MM.1S (cell line): ENCODE results near the gene SUCLG1.

ENCODE experiments used
- DNase-seq: peaks from one replicate; pipeline ENCODE4 v3.0.0-alpha.2; 2015
- H2AFZ ChIP-seq: fragments of 300-600 bp; sonication (generic); 2 replicates; pipeline ENCODE4 v1.6.0; 2016; ENCODE audit warnings: antibody characterized with exemption, low read length
- H3F3A ChIP-seq: fragments of 300-600 bp; sonication (generic); 2 replicates; pipeline ENCODE4 v1.6.1; 2016; ENCODE audit warnings: mild to moderate bottlenecking, antibody characterized with exemption, low read length, moderate library complexity, mixed read lengths; ENCODE audit not compliant: insufficient read depth
- H3K27ac ChIP-seq: fragments of 300-600 bp; sonication (generic); 2 replicates; pipeline ENCODE4 v1.5.1; 2016; ENCODE audit warnings: mild to moderate bottlenecking, low read length
- H3K27me3 ChIP-seq: fragments of 300-600 bp; sonication (generic); replicated peaks from 2 replicates; pipeline ENCODE4 v1.6.0; 2016; ENCODE audit warnings: low read length; ENCODE audit not compliant: insufficient read depth
- H3K36me3 ChIP-seq: fragments of 300-600 bp; sonication (generic); replicated peaks from 2 replicates; pipeline ENCODE4 v1.6.1; 2016; ENCODE audit warnings: mild to moderate bottlenecking, low read length, mixed read lengths; ENCODE audit not compliant: insufficient read depth
- H3K4me1 ChIP-seq: fragments of 300-600 bp; sonication (generic); 2 replicates; pipeline ENCODE4 v1.6.1; 2016; ENCODE audit warnings: low read length, mixed read lengths
- H3K4me2 ChIP-seq: fragments of 300-600 bp; sonication (generic); 2 replicates; pipeline ENCODE4 v1.6.0; 2016; ENCODE audit warnings: low read depth, low read length
- H3K4me3 ChIP-seq: fragments of 300-600 bp; sonication (generic); 2 replicates; pipeline ENCODE4 v1.5.1; 2016; ENCODE audit warnings: low read length, mixed read lengths
- H3K79me2 ChIP-seq: fragments of 300-600 bp; sonication (generic); 2 replicates; pipeline ENCODE4 v1.6.1; 2016; ENCODE audit warnings: mixed run types, low read length, mixed read lengths
- H3K9ac ChIP-seq: fragments of 300-600 bp; sonication (generic); 2 replicates; pipeline ENCODE4 v1.6.1; 2016; ENCODE audit warnings: low read length, mixed read lengths
- H3K9me2 ChIP-seq: fragments of 300-600 bp; sonication (generic); replicated peaks from 2 replicates; pipeline ENCODE4 v1.6.1; 2016; ENCODE audit warnings: mild to moderate bottlenecking, low read length, mixed read lengths; ENCODE audit not compliant: insufficient read depth
- H3K9me3 ChIP-seq: fragments of 300-600 bp; sonication (generic); replicated peaks from 2 replicates; pipeline ENCODE4 v1.6.1; 2016; ENCODE audit warnings: mild to moderate bottlenecking, low read length, mixed read lengths; ENCODE audit not compliant: insufficient read depth
- H4K20me1 ChIP-seq: fragments of 300-600 bp; sonication (generic); 2 replicates; pipeline ENCODE4 v1.6.1; 2016; ENCODE audit warnings: mild to moderate bottlenecking, low read length, moderate library complexity, mixed read lengths; ENCODE audit not compliant: insufficient read depth
- EZH2 ChIP-seq: fragments of 300-600 bp; sonication (generic); optimal IDR thresholded peaks from 2 replicates; pipeline ENCODE3; 2017; ENCODE audit warnings: low read depth, mild to moderate bottlenecking, antibody characterized with exemption, low read length, mixed read lengths
- EZH2phosphoT487 ChIP-seq: fragments of 300-600 bp; sonication (generic); IDR thresholded peaks from 2 replicates; pipeline ENCODE4 v1.6.1; 2018; ENCODE audit warnings: antibody characterized with exemption, low read length
- TF ChIP-seq, protein P1 (sequence below): fragments of 300-600 bp; sonication (generic); IDR thresholded peaks from 2 replicates; pipeline ENCODE4 v1.5.1; 2016; ENCODE audit warnings: antibody characterized with exemption, low read length, mixed read lengths

SUCLG1 gene

GRCh38 chr2:84454581-84454980 is 4.5 kb downstream of the SUCLG1 start:
- H3K4me2 ChIP-seq, result no peak overlapping the region
- H3K9me3 ChIP-seq, result no peaks in the 10 kb centered on the region
- H3F3A ChIP-seq, result no peaks in the 10 kb centered on the region
- H3K36me3 ChIP-seq, result no peaks in the 10 kb centered on the region
- H3K27me3 ChIP-seq, result no peaks in the 10 kb centered on the region
- no peak overlapping the region for H3K4me3 ChIP-seq
- H3K9me2 ChIP-seq, result no peaks in the 10 kb centered on the region
- 0 out of 2 replicates have a peak, but pooled peaks cover 9% of the 10 kb centered on the region for H4K20me1 ChIP-seq
- H3K9ac ChIP-seq, result no peak overlapping the region
- H3K4me1 ChIP-seq, result peaks cover 12% of the 10 kb centered on the region; the same call in 1 of the 2 replicates
- no peak overlapping the region for H2AFZ ChIP-seq
- H3K79me2 ChIP-seq, result peaks cover 92% of the 10 kb centered on the region
- TF ChIP-seq EZH2phosphoT487 (no peak), EZH2 (no peak)
- TF ChIP-seq, protein P1, sequence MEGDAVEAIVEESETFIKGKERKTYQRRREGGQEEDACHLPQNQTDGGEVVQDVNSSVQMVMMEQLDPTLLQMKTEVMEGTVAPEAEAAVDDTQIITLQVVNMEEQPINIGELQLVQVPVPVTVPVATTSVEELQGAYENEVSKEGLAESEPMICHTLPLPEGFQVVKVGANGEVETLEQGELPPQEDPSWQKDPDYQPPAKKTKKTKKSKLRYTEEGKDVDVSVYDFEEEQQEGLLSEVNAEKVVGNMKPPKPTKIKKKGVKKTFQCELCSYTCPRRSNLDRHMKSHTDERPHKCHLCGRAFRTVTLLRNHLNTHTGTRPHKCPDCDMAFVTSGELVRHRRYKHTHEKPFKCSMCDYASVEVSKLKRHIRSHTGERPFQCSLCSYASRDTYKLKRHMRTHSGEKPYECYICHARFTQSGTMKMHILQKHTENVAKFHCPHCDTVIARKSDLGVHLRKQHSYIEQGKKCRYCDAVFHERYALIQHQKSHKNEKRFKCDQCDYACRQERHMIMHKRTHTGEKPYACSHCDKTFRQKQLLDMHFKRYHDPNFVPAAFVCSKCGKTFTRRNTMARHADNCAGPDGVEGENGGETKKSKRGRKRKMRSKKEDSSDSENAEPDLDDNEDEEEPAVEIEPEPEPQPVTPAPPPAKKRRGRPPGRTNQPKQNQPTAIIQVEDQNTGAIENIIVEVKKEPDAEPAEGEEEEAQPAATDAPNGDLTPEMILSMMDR, result no peak
- no peak overlapping the region for H3K27ac ChIP-seq
- DNase-seq, result no peak

DNA sequence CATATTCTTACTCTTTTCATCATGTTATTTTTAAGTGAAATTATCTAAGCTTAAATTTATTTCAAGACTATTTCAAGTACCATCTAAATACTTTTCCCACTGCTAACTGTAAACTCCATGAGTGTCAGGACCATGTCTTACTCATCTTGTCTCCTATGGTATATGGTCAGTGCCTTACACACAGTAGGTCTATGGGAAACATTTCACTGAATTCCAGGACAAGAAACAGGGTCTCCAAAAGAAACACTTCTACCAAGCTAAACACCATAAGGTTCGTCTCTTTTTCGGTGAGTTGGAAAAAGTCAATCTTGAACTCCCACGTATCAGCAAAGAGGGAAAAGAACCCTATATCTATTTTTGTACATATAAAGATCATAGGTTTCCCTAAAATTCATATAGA is 6.5 kb downstream of the SUCLG1 start:
- Histone ChIP-seq H3K27me3 (no peaks in the 10 kb centered on the region), H3K9me3 (no peaks in the 10 kb centered on the region), H3K9ac (no peak overlapping the region), H3K79me2 (peaks cover 82% of the 10 kb centered on the region), H3K27ac (no peak overlapping the region), H2AFZ (no peak overlapping the region), H3K4me3 (no peak overlapping the region), H3K9me2 (no peaks in the 10 kb centered on the region), H3F3A (no peaks in the 10 kb centered on the region), H3K36me3 (peaks cover 9% of the 10 kb centered on the region), H3K4me2 (no peak overlapping the region), H4K20me1 (peaks cover 13% of the 10 kb centered on the region; the same call in 1 of the 2 replicates), H3K4me1 (peaks cover 6% of the 10 kb centered on the region; the same call in 1 of the 2 replicates)
- TF ChIP-seq, protein P1, result no peak
- TF ChIP-seq EZH2phosphoT487 (no peak), EZH2 (no peak)
- DNase-seq, result no peak

DNA sequence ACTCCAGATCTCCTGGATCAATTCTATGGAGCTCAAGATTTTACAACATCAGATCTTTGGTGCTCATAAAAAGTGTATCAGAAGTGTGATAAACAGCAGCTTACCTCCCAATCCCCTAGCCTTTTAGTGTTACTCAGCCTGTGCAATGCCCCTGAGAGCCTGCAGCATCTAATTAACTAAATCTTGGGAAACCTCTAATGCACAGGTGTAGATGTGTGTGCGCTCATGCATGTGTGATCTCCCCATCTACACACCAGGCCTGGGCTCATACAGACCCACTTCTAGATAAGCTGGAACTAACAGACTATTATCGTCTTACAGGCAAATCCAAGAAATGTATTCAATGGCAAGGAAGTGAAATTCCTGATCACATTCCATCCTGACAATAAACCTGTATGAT is 7.5 kb downstream of the SUCLG1 start:
- no peak overlapping the region for H3K4me2 ChIP-seq
- DNase-seq, result no peak
- no peak overlapping the region for H3K27ac ChIP-seq
- H3K9me2 ChIP-seq, result no peaks in the 10 kb centered on the region
- no peaks in the 10 kb centered on the region for H3F3A ChIP-seq
- H3K27me3 ChIP-seq, result no peaks in the 10 kb centered on the region
- H3K9me3 ChIP-seq, result no peaks in the 10 kb centered on the region
- H3K79me2 ChIP-seq, result peaks cover 76% of the 10 kb centered on the region
- TF ChIP-seq, protein P1, result no peak
- TF ChIP-seq EZH2phosphoT487 (no peak), EZH2 (no peak)
- no peak overlapping the region for H3K9ac ChIP-seq
- H3K4me3 ChIP-seq, result no peak overlapping the region
- peaks cover 13% of the 10 kb centered on the region; the same call in 1 of the 2 replicates for H4K20me1 ChIP-seq
- peaks cover 9% of the 10 kb centered on the region for H3K36me3 ChIP-seq
- no peaks in the 10 kb centered on the region for H3K4me1 ChIP-seq
- no peak overlapping the region for H2AFZ ChIP-seq
